Suprapubic skin (tissue), 4 donors: ENCODE results near the gene DEGS1. TPM values are rescaled to one million over a fixed set of nuclear protein-coding genes. Genes with fewer than 3 reads are reported as not detected.

Experiments used
- DNase-seq, 2 donors: peaks; one replicate each; pipeline ENCODE4 v3.0.0-alpha.2; 2019; ENCODE audit warnings: low spot score in 2 of 2
- H3K27ac ChIP-seq: fragments of 200-600 bp; sonication (generic); one replicate; pipeline ENCODE4 v1.5.1; 2019
- H3K27me3 ChIP-seq: fragments of 200-600 bp; sonication (generic); one replicate; pipeline ENCODE4 v1.5.1; 2019
- H3K36me3 ChIP-seq: fragments of 200-600 bp; sonication (generic); one replicate; pipeline ENCODE4 v1.5.1; 2019
- H3K4me1 ChIP-seq: fragments of 200-600 bp; sonication (generic); one replicate; pipeline ENCODE4 v1.5.1; 2019
- H3K4me3 ChIP-seq: fragments of 200-600 bp; sonication (generic); one replicate; pipeline ENCODE4 v1.5.1; 2019; ENCODE audit warnings: mild to moderate bottlenecking
- H3K9me3 ChIP-seq: fragments of 200-600 bp; sonication (generic); one replicate; pipeline ENCODE4 v1.5.1; 2019
- CTCF ChIP-seq, 2 donors: fragments of 200-600 bp in 1 of 2; fragments of 450-650 bp in 1 of 2; sonication (generic) in 1 of 2; IDR thresholded peaks; one replicate each; pipeline ENCODE4 v1.5.1; 2016 to 2019; ENCODE audit warnings: antibody characterized with exemption in 2 of 2, mild to moderate bottlenecking in 1 of 2, moderate library complexity in 1 of 2
- EP300 ChIP-seq: sonication (generic); formaldehyde crosslinking; IDR thresholded peaks from one replicate; pipeline ENCODE4 v1.6.1; 2017; ENCODE audit warnings: antibody characterized with exemption
- POLR2A ChIP-seq, 2 donors: fragments of 450-650 bp; IDR thresholded peaks; one replicate each; pipeline ENCODE4 v1.6.1; 2017; ENCODE audit warnings: antibody characterized with exemption in 2 of 2, mild to moderate bottlenecking in 2 of 2, moderate library complexity in 2 of 2
- POLR2AphosphoS5 ChIP-seq, 3 donors: sonication (generic); formaldehyde crosslinking; IDR thresholded peaks; one replicate each; pipeline ENCODE4 v1.6.1; 2017; ENCODE audit warnings: antibody characterized with exemption in 3 of 3
- WGBS: methylation state at CpG from one replicate; pipeline ENCODE4 v1.1.5; 2018; 5-methylcytosine and 5-hydroxymethylcytosine counted together
- total RNA-seq, 4 donors: library from RNA; depleted of rRNA; stranded (reverse); fragments of >200 nt; gene quantifications; one replicate each; pipeline ENCODE4 v1.1.0, GENCODE V29; 2016

Gene DEGS1
- total RNA-seq, 4 donors from 2014 or later: 363 to 847 (median 705) TPM

- Histone ChIP-seq H3K4me3 (no peak overlapping the region), H3K36me3 (peaks cover 51% of the 10 kb centered on the region), H3K27me3 (no peaks in the 10 kb centered on the region), H3K9me3 (no peaks in the 10 kb centered on the region), H3K27ac (no peak overlapping the region), H3K4me1 (peaks cover 18% of the 10 kb centered on the region)
- 88% methylated on average over 6 of the region's 6 CpGs for WGBS
- DNase-seq: no peak
- TF ChIP-seq CTCF (IDR thresholded peaks at IDR 0.05) (no peak), POLR2A (IDR thresholded peaks at IDR 0.05) (no peak), POLR2AphosphoS5 (IDR thresholded peaks at IDR 0.05) (no peak), EP300 (no peak)
These were observed 43.9 kb downstream of the DEGS1 start for GRCh38 chr1:224226849-224227502.

GRCh38 chr1:224234017-224234416 is 51.0 kb downstream of the DEGS1 start:
- no peak overlapping the region for H3K4me3 ChIP-seq
- no peaks in the 10 kb centered on the region for H3K9me3 ChIP-seq
- no peak overlapping the region for H3K27ac ChIP-seq
- no peaks in the 10 kb centered on the region for H3K4me1 ChIP-seq
- TF ChIP-seq POLR2A (IDR thresholded peaks at IDR 0.05) (no peak), POLR2AphosphoS5 (IDR thresholded peaks at IDR 0.05) (no peak), EP300 (no peak), CTCF (IDR thresholded peaks at IDR 0.05) (no peak)
- no peak for DNase-seq
- H3K36me3 ChIP-seq: peaks cover 61% of the 10 kb centered on the region
- no peaks in the 10 kb centered on the region for H3K27me3 ChIP-seq

- no peak for TF ChIP-seq POLR2A (IDR thresholded peaks at IDR 0.05)
- no peak for TF ChIP-seq CTCF (IDR thresholded peaks at IDR 0.05)
- TF ChIP-seq POLR2AphosphoS5 (IDR thresholded peaks at IDR 0.05): no peak
- no peak for TF ChIP-seq EP300
- Histone ChIP-seq H3K27ac (no peak overlapping the region), H3K9me3 (no peaks in the 10 kb centered on the region), H3K4me3 (no peak overlapping the region), H3K36me3 (peaks cover 53% of the 10 kb centered on the region), H3K27me3 (no peaks in the 10 kb centered on the region), H3K4me1 (no peaks in the 10 kb centered on the region)
- 79% methylated on average over 2 of the region's 2 CpGs for WGBS
- no peak for DNase-seq
These were observed 52.9 kb downstream of the DEGS1 start for GRCh38 chr1:224235813-224236493.

GRCh38 chr1:224237119-224237881 is 54.3 kb downstream of the DEGS1 start:
- DNase-seq: no peak
- no peaks in the 10 kb centered on the region for H3K4me1 ChIP-seq
- no peaks in the 10 kb centered on the region for H3K27me3 ChIP-seq
- no peaks in the 10 kb centered on the region for H3K9me3 ChIP-seq
- 92% methylated on average over 11 of the region's 11 CpGs for WGBS
- TF ChIP-seq EP300: no peak
- TF ChIP-seq POLR2AphosphoS5 (IDR thresholded peaks at IDR 0.05): no peak
- no peak overlapping the region for H3K27ac ChIP-seq
- peaks cover 40% of the 10 kb centered on the region for H3K36me3 ChIP-seq
- H3K4me3 ChIP-seq: no peak overlapping the region

- Histone ChIP-seq H3K4me3 (no peak overlapping the region), H3K27me3 (no peaks in the 10 kb centered on the region), H3K27ac (no peak overlapping the region), H3K4me1 (no peaks in the 10 kb centered on the region), H3K36me3 (peaks cover 37% of the 10 kb centered on the region), H3K9me3 (no peaks in the 10 kb centered on the region)
- DNase-seq: no peak
- WGBS: 81% methylated on average over 9 of the region's 9 CpGs
- TF ChIP-seq CTCF (IDR thresholded peaks at IDR 0.05): no peak
- TF ChIP-seq EP300: no peak
- no peak for TF ChIP-seq POLR2AphosphoS5 (IDR thresholded peaks at IDR 0.05)
- TF ChIP-seq POLR2A (IDR thresholded peaks at IDR 0.05): no peak
These were observed 55.2 kb downstream of the DEGS1 start for GRCh38 chr1:224238212-224238611.
